ENCODE results near the gene RAD51D. TPM values are rescaled to one million over a fixed set of nuclear protein-coding genes. Genes with fewer than 3 reads are reported as not detected.

RAD51D gene
- total RNA-seq, 1 donor from 2014 or later = 4.6 TPM

DNA sequence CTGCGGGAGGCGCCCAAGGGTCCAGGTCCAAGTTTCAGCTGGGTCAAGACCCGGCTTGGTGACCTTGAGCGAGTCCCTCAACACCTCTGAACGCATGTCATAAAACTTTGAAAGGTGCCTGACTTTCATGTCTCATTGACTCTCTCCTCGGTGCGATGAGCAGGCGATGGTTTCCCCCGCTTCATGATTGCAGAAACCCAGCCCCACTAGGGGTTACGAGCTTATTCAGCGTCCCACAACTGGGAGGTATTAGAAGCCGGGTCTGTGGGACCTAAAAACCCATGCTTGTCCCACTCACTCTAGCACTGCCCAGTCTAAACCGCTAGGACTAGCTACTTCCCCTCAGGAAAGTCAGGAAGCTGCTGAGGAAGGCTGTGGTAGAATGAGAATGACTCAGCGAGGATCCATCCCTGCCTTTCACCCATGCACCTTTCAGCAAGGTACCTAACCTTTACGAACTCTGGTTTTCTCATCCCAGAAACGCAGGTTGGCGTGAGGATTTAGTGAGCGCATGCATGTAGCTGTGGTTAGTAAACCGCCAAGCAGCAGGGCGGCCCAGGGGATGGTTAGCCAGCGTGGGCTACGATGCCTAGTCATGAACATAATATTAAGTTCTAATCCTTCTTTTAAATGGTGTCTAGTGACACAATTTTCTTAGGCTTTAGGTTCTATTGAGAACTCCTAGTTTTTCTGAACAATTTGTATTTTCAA, 29.9 kb downstream of the RAD51D start:
- Histone ChIP-seq H3K4me3 (peak overlapping the region; percentile 91), H3K9me3 (replicated peaks) (no peaks in the 10 kb centered on the region), H3K36me3 (no peaks in the 10 kb centered on the region), H3K27ac (replicated peaks) (peak overlapping the region; percentile 86), H3K27me3 (ENCODE audit: low read depth) (no peaks in the 10 kb centered on the region), H3K4me1 (peaks cover 25% of the 10 kb centered on the region)
- TF ChIP-seq, protein P1, sequence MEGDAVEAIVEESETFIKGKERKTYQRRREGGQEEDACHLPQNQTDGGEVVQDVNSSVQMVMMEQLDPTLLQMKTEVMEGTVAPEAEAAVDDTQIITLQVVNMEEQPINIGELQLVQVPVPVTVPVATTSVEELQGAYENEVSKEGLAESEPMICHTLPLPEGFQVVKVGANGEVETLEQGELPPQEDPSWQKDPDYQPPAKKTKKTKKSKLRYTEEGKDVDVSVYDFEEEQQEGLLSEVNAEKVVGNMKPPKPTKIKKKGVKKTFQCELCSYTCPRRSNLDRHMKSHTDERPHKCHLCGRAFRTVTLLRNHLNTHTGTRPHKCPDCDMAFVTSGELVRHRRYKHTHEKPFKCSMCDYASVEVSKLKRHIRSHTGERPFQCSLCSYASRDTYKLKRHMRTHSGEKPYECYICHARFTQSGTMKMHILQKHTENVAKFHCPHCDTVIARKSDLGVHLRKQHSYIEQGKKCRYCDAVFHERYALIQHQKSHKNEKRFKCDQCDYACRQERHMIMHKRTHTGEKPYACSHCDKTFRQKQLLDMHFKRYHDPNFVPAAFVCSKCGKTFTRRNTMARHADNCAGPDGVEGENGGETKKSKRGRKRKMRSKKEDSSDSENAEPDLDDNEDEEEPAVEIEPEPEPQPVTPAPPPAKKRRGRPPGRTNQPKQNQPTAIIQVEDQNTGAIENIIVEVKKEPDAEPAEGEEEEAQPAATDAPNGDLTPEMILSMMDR (IDR thresholded peaks at IDR 0.05; ENCODE audit: borderline replicate concordance) = peak; percentile 23
- DNase-seq = no peak
- intact Hi-C loops (cut with micrococcal nuclease) = no loop called here

GRCh38 chr17:35088881-35089585, 30.6 kb downstream of the RAD51D start:
- intact Hi-C loops (cut with micrococcal nuclease) = no loop called here
- H3K9me3 ChIP-seq (replicated peaks) = no peaks in the 10 kb centered on the region
- no peaks in the 10 kb centered on the region for H3K36me3 ChIP-seq
- no peaks in the 10 kb centered on the region for H3K27me3 ChIP-seq (ENCODE audit: low read depth)
- peak; percentile 89 for DNase-seq
- H3K27ac ChIP-seq (replicated peaks) = peak overlapping the region; percentile 86
- H3K4me3 ChIP-seq = peak overlapping the region; percentile 91
- TF ChIP-seq, protein P1 (IDR thresholded peaks at IDR 0.05; ENCODE audit: borderline replicate concordance) = peak; percentile 86
- H3K4me1 ChIP-seq = peaks cover 25% of the 10 kb centered on the region

GRCh38 chr17:35088356-35088880, 31.2 kb downstream of the RAD51D start:
- Histone ChIP-seq H3K27ac (replicated peaks) (peak overlapping the region; percentile 86), H3K27me3 (ENCODE audit: low read depth) (no peaks in the 10 kb centered on the region), H3K36me3 (no peaks in the 10 kb centered on the region), H3K4me3 (peak overlapping the region; percentile 91), H3K9me3 (replicated peaks) (no peaks in the 10 kb centered on the region), H3K4me1 (peaks cover 25% of the 10 kb centered on the region)
- DNase-seq = peak; percentile 46
- TF ChIP-seq, protein P1 (IDR thresholded peaks at IDR 0.05; ENCODE audit: borderline replicate concordance) = no peak
- intact Hi-C loops (cut with micrococcal nuclease) = no loop called here

DNA sequence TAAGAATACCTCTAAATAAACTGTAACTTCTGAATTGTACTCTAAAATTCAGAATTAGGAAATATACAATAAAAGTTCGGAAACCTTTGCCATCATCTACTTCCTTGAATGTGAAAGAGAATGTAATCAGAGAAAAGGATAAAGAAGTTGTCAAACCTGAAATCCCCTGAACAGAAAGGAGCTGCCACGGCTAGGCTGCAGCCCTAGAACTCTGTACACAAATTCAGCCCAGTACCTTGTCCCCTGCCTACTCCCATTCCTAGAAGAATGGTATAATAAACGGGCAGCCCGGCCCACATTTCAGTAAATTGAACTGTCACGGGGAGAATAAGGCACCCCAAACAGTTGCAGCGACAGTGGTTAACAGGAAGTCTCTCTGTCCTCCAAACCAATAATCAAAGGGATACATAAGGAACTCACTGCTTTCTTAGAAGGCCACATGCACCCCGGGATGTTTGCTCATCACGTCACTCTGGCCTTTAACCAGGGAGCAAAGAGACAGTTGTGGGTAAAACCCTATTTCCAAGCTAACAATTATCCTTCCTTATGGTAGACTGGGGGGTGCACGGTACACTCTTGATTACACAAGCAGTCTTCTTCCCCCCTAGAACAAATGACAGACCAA, 31.8 kb downstream of the RAD51D start:
- Histone ChIP-seq H3K36me3 (no peaks in the 10 kb centered on the region), H3K9me3 (replicated peaks) (no peaks in the 10 kb centered on the region), H3K27ac (replicated peaks) (peak overlapping the region; percentile 86), H3K4me1 (peaks cover 25% of the 10 kb centered on the region), H3K27me3 (ENCODE audit: low read depth) (no peaks in the 10 kb centered on the region), H3K4me3 (peak overlapping the region; percentile 91)
- intact Hi-C loops (cut with micrococcal nuclease) = no loop called here
- TF ChIP-seq, protein P1 (IDR thresholded peaks at IDR 0.05; ENCODE audit: borderline replicate concordance) = no peak
- DNase-seq = no peak

DNA sequence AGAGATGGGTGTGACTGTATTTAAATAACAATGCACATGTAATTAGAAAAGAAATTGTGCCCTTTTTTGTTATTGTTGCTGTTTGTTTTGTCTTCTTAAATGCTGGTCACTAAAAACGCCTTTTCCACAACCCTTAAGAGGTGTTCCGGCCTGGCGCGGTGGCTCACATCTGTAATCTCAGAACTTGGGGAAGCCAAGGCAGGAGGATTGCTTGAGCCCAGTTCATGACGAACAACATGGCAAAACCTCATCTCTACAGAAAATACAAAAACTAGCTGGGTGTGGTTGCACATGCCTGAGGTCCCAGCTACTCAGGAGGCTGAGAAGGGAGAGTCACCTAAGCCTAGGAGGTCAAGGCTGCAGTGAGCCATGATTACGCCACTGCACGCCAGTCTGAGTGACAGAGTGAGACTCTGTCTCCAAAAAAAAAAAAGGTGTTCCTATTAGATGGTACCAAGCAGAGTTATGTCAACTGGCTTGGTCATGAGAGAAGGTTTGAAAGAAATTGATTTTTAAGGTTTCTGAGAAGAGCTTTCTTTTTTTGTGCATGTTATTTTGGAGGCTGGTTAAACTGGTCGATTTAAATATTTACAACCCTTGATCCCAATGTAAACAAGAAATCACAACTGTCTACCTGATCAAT, 32.6 kb downstream of the RAD51D start:
- H3K4me3 ChIP-seq = no peak overlapping the region
- TF ChIP-seq, protein P1 (IDR thresholded peaks at IDR 0.05; ENCODE audit: borderline replicate concordance) = no peak
- no peak for DNase-seq
- no peaks in the 10 kb centered on the region for H3K27me3 ChIP-seq (ENCODE audit: low read depth)
- H3K9me3 ChIP-seq (replicated peaks) = no peaks in the 10 kb centered on the region
- intact Hi-C loops (cut with micrococcal nuclease) = no loop called here
- H3K36me3 ChIP-seq = no peaks in the 10 kb centered on the region
- peaks cover 29% of the 10 kb centered on the region for H3K4me1 ChIP-seq
- H3K27ac ChIP-seq (replicated peaks) = no peak overlapping the region

Data from left ventricle myocardium inferior (tissue), 1 donor.